Colonic mucosa (tissue), 4 donors: ENCODE measurements around the gene EYA3. TPM values are rescaled to one million over a fixed set of nuclear protein-coding genes. Genes with fewer than 3 reads are reported as not detected.

Source experiments
- DNase-seq: peaks from one replicate; pipeline ENCODE4 v3.0.0-alpha.2; 2020
- H3K27ac ChIP-seq: fragments of 200-600 bp; one replicate; pipeline ENCODE4 v1.8.0; 2021
- H3K27me3 ChIP-seq: fragments of 200-600 bp; one replicate; pipeline ENCODE4 v1.8.0; 2021
- H3K36me3 ChIP-seq: fragments of 200-600 bp; one replicate; pipeline ENCODE4 v1.8.0; 2021
- H3K4me1 ChIP-seq: fragments of 200-600 bp; one replicate; pipeline ENCODE4 v1.8.0; 2021; ENCODE audit warnings: mild to moderate bottlenecking
- H3K4me3 ChIP-seq: fragments of 200-600 bp; one replicate; pipeline ENCODE4 v1.8.0; 2021
- H3K9ac ChIP-seq, 2 donors: one replicate each; pipeline ENCODE4 v1.7.0; 2013; ENCODE audit warnings: control low read depth in 2 of 2, low read depth in 2 of 2, low read length in 2 of 2
- H3K9me3 ChIP-seq: fragments of 200-600 bp; one replicate; pipeline ENCODE4 v1.8.0; 2021
- CTCF ChIP-seq: fragments of 200-600 bp; IDR thresholded peaks from one replicate; pipeline ENCODE4 v1.8.0; 2022; ENCODE audit warnings: antibody characterized with exemption, mild to moderate bottlenecking
- intact Hi-C: fragments of 100-400 bp; cut with DNase I; formaldehyde crosslinking; loops from one replicate; pipeline ENCODE4 v1.14.1; 2022
- total RNA-seq, 2 donors: library from RNA; stranded (reverse); fragmentation: NEBNext Ultra II Directional in 1 of 2; extraction: Animal tissue kit (Norgen Biotek cat#: 25700) in 1 of 2; gene quantifications; one replicate each; pipeline ENCODE4 v1.2.1, GENCODE V29; 2021
- donor health status: healthy.
- donor health status: DM: no; HTN: no; CAD: no.
- donor health status: DM: no; HTN: no; CAD: no.

Gene EYA3
- total RNA-seq, 2 donors from 2014 or later: 21.8 to 27.6 TPM

GRCh38 chr1:27980216-27980845 lies 108.1 kb downstream of the EYA3 start:
- intact Hi-C loops: no loop called here
- Histone ChIP-seq H3K9ac (no peak overlapping the region), H3K4me1 (no peaks in the 10 kb centered on the region), H3K27ac (no peak overlapping the region), H3K4me3 (no peak overlapping the region), H3K27me3 (no peaks in the 10 kb centered on the region), H3K9me3 (no peaks in the 10 kb centered on the region), H3K36me3 (no peaks in the 10 kb centered on the region)
- TF ChIP-seq CTCF: no peak
- DNase-seq: no peak

GRCh38 chr1:27979859-27980201 lies 108.6 kb downstream of the EYA3 start:
- Histone ChIP-seq H3K27ac (no peak overlapping the region), H3K27me3 (no peaks in the 10 kb centered on the region), H3K36me3 (no peaks in the 10 kb centered on the region), H3K4me1 (no peaks in the 10 kb centered on the region), H3K9ac (no peak overlapping the region), H3K4me3 (no peak overlapping the region), H3K9me3 (no peaks in the 10 kb centered on the region)
- no peak for DNase-seq
- TF ChIP-seq CTCF: no peak
- intact Hi-C loops: loop anchor here (2.0 kb wide), 1 partner anchor 121 kb away; no protein-coding TSS in a partner anchor

GRCh38 chr1:27979151-27979858 lies 109.1 kb downstream of the EYA3 start:
- Histone ChIP-seq H3K27me3 (no peaks in the 10 kb centered on the region), H3K36me3 (no peaks in the 10 kb centered on the region), H3K9me3 (no peaks in the 10 kb centered on the region), H3K27ac (no peak overlapping the region), H3K4me1 (no peaks in the 10 kb centered on the region), H3K4me3 (no peak overlapping the region), H3K9ac (no peak overlapping the region)
- DNase-seq: no peak
- peak; percentile 40 for TF ChIP-seq CTCF
- intact Hi-C loops: loop anchor here (2.0 kb wide), 1 partner anchor 121 kb away; no protein-coding TSS in a partner anchor

GRCh38 chr1:27974417-27974781 lies 114.0 kb downstream of the EYA3 start:
- Histone ChIP-seq H3K36me3 (no peaks in the 10 kb centered on the region), H3K9me3 (no peaks in the 10 kb centered on the region), H3K9ac (no peak overlapping the region), H3K27me3 (no peaks in the 10 kb centered on the region), H3K4me3 (no peak overlapping the region), H3K27ac (no peak overlapping the region), H3K4me1 (no peaks in the 10 kb centered on the region)
- no peak for TF ChIP-seq CTCF
- intact Hi-C loops: no loop called here
- DNase-seq: no peak

- TF ChIP-seq CTCF: no peak
- Histone ChIP-seq H3K27ac (no peak overlapping the region), H3K9ac (no peak overlapping the region), H3K27me3 (no peaks in the 10 kb centered on the region), H3K9me3 (no peaks in the 10 kb centered on the region), H3K36me3 (no peaks in the 10 kb centered on the region), H3K4me3 (no peak overlapping the region), H3K4me1 (no peaks in the 10 kb centered on the region)
- no peak for DNase-seq
- intact Hi-C loops: no loop called here
Measured at GRCh38 chr1:27973771-27974416, 114.5 kb downstream of the EYA3 start.
